Muscle of back (tissue), 11 donors: ENCODE results near the gene UBE2G1. TPM values are rescaled to one million over a fixed set of nuclear protein-coding genes. Genes with fewer than 3 reads are reported as not detected.
"Not testable (repeated sequence)": the region's sequence is repeated elsewhere in the genome, so short reads cannot be mapped to it uniquely, and the experiment has no call there.

ENCODE experiments used
- DNase-seq, 3 donors: peaks; one replicate each; pipeline versions ENCODE4 v3.0.0 to v3.0.0-alpha.2; 2013
- polyA plus RNA-seq, 10 donors: library from polyadenylated mRNA; unstranded; fragments of 120-200 nt; gene quantifications; one replicate each; pipeline ENCODE4 v1.2.1, GENCODE V29; 2013; ENCODE audit not compliant: insufficient read length in 10 of 10

The UBE2G1 gene
- polyA plus RNA-seq, 10 donors = 53.2 to 89.2 (median 67.6) TPM

GRCh38 chr17:4377247-4377646, 10.8 kb upstream of the UBE2G1 start:
- not testable (repeated sequence) for DNase-seq

DNA sequence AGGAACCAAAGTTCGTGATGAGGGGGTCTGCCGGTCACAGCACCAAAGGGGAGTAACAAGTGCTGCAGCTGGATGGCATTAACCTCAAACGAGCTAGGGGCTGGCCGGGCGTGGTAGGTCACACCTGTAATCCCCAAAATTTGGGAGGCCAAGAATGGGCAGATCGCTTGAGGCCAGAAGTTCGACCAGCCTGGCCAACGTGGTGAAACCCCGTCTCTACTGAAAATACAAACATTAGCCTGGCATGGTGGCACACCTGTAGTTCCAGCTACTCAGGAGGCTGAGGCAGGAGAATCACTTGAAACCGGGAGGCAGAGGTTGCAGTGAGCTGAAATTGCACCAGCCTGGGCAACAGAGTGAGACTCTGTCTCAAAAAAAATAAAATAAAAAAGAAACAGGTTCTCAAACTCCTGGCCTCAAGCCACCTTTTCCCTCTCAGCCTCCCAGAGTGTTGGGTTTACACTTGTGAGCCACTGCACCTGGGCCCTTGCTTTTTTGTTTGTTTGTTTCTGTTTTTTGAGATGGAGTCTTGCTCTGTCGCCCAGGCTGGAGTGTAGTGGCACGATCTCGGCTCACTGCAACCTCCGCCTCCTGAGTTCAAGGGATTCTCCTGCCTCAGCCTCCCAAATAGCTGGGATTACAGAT, 9.4 kb upstream of the UBE2G1 start:
- not testable (repeated sequence) for DNase-seq

DNA sequence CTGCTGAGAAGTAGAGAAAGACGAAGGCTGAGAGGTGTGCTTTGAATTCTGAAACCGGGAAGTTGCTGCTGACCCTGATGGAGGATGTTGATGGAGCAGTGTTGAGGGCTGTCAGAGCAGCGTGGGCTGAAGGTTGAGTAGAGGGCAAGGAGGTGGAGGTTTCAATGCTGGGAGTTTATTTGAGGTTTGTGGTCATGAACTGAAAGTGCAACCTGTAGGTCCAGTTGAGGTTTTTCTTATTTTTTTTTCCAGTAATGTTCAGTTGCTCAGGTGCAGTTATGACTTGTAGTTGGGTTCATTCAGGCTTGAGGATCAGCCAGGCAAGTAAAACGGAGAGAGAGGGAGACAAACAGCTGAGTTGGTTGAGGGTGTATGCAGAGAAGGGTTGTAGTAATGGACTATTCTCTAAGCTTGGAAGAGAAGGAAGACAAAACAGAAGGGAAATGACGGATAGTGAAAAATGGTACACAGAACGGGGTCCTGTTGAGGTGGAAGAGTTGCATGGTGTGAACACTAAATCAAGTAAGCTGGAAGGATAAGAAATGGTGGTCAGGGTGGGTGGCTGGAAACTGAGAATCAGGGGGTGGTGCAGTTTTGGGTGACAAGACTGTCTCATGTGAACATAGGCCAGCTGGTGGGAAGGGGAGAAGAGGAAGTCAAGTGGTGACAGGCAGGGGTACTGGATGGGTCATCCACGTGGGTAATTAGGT, 8.7 kb upstream of the UBE2G1 start:
- DNase-seq = no peak

- no peak for DNase-seq
These were observed 3.2 kb upstream of the UBE2G1 start for GRCh38 chr17:4369557-4370230.

DNA sequence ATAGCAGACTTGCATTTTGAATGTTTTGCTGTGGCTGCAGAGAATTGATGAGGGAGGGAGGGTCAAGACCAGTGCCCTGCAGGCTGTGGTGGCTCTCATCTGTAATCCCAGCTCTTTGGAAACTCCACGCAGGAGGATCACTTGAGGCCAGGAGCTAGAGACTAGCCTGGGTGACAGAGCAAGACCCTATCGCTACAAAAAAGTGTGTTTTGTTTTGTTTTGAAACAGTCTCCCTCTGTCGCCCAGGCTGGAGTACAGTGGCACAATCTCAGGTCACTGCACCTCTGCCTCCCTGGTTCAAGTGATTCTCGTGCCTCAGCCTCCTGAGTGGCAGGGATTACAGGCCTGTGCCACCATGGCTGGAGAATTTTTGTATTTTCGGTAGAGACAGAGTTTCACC, 1.9 kb upstream of the UBE2G1 start:
- DNase-seq = no peak

DNA sequence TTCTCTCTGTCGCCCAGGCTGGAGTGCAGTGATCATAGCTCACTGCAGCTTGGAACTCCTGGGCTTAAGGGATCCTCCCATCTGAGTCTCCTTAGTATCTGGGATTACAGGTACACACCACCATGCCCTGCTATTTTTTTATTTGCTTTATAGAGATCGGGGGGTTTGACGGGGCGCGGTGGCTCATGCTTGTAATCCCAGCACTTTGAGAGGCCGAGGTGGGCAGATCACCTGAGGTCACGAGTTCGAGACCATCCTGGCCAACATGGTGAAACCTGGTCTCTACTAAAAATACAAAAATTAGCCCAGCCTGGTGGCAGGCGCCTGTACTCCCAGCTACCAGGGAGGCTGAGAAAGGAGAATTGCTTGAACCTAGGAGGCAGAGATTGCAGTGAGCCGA, 702 bp upstream of the UBE2G1 start:
- not testable (repeated sequence) for DNase-seq

GRCh38 chr17:4365628-4366326, 698 bp downstream of the UBE2G1 start:
- DNase-seq = peak in 2 of 3 donors; percentile 55 to 83

DNA sequence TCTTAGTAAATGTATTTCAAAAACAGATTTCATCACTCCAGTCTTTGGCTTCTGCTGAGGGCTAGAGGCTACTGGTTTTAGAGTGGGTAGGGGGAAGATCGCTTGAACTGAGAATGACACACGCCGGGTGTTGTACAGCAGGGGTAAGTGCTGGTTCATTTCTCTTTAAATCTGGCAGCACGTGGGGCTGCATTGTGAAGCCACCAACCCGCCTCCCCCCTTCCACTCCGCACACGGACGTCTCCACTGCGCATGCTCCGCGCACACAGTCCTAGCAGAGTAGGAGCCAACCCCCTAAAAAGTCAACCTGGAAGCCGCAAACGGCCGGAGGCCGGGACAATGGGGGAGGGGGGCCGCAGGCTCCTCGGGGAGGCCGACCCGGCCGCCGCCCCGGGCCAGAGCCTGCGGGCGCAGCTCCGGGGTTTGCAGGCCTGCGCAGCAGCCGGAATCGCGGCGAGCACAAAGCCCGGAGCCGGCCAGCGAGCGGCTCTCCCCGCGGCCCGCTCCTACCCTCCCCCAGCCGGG, 1.3 kb downstream of the UBE2G1 start:
- peak; percentile 93 to 97 (median 94) for DNase-seq

DNA sequence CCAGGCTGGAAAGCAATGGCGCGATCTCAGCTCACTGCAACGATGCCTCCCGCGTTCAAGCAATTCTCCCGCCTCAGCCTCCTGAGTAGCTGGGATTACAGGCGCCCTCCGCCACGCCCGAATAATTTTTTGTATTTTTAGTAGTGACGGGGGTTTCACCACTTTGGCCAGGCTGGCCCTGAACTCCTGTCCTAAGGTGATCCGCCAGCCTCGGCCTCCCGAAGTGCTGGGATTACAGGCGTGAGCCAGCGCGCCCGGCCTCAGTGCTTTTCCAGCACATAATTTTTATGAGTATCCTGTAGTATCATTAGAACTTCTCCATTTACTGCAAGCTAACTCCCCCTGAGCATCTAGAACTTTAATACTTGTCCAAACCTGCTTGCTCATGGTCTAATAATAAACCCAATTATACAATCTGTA, 1.8 kb downstream of the UBE2G1 start:
- no peak for DNase-seq

DNA sequence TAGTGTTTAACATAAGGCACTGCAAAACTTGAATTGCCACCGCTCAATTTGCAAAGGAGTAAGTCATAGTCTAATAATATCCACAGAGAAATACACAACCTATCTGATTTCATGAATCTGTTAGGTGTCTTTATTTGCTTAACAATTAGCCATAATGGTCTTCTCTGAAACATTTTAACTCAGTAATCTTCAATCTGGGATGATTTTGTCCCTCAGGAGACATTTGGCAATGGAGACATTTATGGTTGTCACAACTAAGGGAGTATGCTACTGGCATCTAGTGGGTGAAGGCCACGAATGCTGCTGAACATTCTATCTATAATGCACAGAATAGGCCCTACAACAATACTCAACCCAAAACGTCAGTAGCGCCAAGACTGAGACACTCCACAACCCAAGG, 4.3 kb downstream of the UBE2G1 start:
- no peak for DNase-seq

DNA sequence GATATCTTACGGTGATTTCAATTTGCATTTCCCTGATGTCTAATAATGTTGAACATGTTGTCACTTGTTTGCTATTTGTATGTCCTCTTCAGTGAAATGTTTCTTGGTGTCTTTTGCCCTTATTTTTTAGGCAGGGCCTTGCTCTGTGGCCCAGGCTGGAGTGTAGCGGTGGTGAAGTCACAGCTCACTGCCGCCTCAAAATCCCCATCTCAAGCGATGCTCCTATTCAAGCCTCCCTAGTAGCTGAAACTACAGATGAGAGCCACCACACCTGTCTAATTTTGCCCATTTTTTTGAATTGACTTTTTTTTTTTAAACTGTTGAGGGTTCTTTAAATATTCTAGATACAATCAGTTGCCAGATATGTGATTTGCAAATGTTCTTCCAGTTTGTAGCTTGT, 8.3 kb downstream of the UBE2G1 start:
- no peak for DNase-seq

DNA sequence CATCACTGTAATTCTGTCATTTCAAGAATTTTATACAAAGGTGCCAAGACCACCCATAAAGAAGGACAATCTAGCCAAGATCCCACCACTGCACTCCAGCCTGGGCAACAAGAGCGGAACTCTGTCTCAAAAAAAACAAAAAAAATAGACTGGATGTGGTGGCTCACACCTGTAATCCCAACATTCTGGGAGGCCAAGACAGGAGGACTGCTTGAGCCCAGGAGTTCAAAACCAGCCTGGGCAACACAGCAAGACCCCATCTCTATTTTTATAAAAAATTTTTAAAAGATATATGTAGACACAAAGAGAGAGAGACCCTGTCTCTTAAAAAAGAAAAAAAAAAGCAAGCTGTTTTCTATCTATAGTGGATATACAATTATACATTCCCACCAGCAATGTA, 8.8 kb downstream of the UBE2G1 start:
- no peak for DNase-seq

- DNase-seq = no peak
These were observed 9.3 kb downstream of the UBE2G1 start for GRCh38 chr17:4357030-4357628.

GRCh38 chr17:4354862-4355514, 11.5 kb downstream of the UBE2G1 start:
- no peak for DNase-seq

DNA sequence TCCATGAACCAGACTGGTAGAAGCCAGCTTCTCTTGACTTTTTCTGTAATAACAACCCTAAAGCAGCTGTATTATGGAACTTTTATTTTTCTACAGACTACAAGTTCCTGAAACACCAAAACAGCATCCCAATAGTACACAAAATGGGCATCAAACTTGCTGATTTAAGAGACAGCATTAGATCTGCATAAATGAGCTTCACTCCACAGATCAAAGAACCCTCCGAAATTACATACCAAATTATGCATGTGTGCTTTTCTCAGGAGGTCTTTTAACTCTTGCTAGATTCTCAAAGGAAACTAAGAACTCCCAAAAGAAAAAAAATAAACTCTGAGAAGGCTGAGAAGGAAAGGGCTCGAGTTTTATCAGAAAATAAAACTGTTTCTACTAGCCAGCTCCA, 12.3 kb downstream of the UBE2G1 start:
- DNase-seq = no peak

GRCh38 chr17:4350214-4350613, 16.3 kb downstream of the UBE2G1 start:
- DNase-seq = not testable (repeated sequence)

DNA sequence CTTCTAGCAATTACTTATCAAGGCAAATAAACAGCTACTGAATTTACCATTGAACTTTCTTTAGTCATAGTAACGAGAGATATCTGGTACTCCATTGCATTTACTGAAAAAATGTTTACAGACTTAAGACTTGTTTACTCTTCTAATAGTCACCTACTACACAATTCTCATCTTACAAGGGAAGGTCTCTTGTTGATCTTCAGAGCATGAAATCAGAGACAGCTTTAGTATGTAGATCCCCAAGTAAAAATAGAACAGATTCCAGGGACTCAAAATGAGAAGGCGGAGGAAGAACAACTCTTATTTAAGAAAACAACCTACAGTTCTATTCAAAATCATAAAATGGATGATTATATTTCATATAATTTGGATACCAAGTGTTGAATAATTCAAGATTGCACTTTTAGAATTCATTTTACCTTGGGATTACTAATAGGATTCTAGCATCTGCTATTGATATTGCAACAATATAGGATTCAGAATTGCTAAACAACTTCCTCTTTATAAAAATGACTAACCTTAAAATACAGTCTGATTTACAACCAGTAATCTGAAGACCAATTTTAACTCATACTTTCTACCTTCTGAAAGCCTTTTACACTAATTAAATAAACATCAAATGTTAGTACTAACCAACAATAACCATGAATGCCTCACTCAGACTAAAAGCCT, 20.8 kb downstream of the UBE2G1 start:
- no peak for DNase-seq

GRCh38 chr17:4344926-4345325, 21.5 kb downstream of the UBE2G1 start:
- DNase-seq = peak in 1 of 3 donors; percentile 33

DNA sequence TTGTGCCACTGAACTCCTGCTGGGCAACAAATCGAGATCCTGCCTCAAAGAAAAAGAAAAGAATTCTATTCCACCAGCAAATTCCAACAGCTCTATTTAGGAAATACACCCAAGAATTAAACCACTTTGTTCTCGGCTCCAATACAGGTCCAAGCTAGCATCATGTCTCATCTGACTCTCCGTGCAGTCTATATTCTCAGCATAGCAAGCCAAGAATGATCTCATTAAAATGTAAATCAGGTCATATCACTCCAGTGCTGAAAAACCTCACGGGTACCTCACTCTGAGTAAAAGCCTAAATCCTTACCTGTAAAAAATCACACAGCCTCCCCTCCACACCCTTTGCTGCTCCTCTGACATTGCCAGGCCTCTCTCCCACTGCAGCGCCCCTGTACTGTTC, 23.9 kb downstream of the UBE2G1 start:
- DNase-seq = no peak

DNA sequence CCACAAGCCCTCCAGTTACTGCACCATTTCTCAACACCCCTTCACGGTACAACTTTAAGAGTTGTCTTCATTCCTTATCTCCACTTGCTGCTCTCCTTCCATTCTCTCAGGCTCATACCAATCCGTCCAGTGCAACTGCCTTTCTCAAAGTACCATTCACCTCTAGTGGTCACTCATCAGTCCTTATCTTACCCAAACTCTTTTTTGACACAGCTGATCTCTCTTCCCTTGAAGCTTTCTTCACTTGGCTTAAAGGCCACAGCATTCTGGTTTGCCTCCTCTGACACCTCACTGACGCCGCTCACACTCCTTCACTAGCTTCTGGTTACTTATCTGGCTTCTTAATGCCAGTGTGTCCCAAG, 24.9 kb downstream of the UBE2G1 start:
- no peak for DNase-seq
